NCI-H82 treated with DMSO at 0.1 percent for 48 hours (cell line): ENCODE results near the gene SH3D19.
A peak's percentile ranks its signal among the peaks of the same experiment; 100 is the strongest.
"Not testable (repeated sequence)": the region's sequence is repeated elsewhere in the genome, so short reads cannot be mapped to it uniquely, and the experiment has no call there.

ENCODE experiments used
- DNase-seq: peaks from one replicate; lab custom pipeline; 2025; ENCODE audit not compliant: unreplicated experiment; lab: John Stamatoyannopoulos, UW

SH3D19 gene

DNA sequence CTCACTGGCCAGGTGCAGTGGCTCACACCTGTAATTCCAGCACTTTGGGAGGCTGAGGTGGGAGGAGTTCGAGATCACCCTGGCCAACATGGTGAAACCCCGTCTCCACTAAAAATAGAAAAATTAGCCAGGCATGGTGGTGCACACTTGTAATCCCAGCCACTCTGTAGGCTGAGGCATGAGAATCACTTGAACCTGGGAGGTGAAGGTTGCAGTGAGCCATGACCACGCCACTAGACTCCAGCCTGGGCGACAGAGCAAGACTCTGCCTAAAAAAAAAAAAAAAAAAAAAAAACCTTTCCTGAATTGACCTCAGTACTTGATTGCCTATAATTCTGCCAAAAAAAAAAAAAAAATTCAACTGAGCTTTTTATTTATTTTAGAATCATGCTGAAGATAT lies 3.2 kb downstream of the SH3D19 start:
- not testable (repeated sequence) for DNase-seq

DNA sequence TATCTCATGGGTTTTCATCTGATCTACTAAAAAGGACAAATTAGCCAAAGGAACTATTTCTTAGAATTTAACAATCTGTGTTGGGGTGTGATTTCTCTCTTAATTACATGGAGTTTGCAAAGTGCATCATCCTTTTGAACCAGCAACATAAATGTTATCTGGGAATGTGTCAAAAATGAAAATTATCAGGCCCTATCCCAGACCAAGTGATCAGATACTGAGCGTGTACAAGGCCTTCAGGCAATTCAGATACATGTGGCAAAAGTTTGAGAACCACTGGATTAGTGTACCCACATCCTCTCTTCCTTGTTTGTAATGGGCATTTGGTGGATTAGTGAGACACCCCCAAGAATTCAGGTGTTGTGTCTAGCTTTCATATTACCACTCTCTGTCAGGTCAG lies 3.8 kb downstream of the SH3D19 start:
- DNase-seq: no peak

DNA sequence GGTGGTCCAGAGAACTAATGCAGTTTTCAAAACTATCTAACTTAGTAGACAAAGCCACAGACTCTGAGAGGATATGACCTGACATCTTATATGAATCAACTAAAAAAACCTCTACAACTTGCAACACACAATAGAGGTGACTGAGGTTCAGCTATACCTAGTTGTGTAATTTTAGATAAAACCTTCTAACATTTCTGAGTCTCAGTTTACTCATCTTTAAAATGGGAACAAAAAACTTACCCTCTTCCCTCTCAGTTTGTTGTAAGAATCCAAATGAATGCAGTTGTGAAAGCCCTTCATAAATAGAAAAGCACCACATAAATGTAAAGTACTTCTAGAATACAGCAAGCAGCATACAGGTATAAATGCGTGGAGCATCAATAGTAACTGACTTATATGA lies 5.9 kb downstream of the SH3D19 start:
- no peak for DNase-seq

DNA sequence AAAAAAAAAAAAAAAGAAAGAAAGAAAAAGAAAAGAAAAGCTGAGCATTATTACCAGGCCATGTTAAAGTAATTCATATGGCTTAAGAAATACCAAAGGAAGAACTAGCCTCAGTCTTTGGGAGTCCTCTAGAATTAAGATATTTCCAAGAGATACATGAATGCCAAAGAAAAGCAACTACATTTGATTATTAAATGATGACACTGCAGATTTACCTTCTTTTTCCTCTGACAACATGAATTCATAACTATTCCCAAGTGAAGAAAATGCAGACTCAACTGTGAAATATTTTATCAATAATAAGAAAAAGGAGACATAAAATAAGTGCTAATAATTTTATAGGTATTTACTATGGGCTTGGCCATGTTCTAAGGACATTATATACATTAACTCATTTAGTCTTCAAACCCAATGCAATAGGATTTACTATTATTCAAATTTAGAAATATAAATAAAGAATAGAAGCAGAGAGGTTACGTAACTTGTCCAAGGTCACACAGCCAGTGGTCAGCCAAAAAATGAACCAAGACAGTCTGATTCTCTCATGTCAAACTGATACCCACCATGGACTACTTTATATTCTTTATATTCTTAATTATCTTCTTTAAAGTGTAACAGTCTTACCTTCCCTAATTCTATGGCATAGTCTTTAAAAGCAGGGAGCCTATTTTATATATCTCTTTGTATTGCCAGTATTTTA lies 6.9 kb downstream of the SH3D19 start:
- no peak for DNase-seq

DNA sequence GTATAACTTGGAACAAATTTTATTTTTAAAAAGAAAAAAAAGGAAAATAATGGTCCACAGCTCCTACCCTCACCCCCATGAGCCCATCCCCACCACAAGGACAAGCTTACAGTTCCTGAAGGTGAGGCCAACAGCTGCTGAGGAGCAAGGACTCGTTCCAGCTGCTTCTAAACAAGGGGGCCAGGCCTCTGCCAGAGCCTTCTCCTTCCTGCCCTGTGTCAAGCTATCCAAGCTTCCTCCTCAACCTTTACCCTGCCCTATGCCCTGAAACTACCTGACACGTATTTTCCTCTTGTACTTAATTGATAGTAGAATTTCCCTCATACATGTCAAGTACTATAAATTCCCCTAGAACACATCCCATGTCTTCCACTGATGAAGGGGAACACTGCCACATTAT lies 8.8 kb downstream of the SH3D19 start:
- DNase-seq: peak; percentile 12

DNA sequence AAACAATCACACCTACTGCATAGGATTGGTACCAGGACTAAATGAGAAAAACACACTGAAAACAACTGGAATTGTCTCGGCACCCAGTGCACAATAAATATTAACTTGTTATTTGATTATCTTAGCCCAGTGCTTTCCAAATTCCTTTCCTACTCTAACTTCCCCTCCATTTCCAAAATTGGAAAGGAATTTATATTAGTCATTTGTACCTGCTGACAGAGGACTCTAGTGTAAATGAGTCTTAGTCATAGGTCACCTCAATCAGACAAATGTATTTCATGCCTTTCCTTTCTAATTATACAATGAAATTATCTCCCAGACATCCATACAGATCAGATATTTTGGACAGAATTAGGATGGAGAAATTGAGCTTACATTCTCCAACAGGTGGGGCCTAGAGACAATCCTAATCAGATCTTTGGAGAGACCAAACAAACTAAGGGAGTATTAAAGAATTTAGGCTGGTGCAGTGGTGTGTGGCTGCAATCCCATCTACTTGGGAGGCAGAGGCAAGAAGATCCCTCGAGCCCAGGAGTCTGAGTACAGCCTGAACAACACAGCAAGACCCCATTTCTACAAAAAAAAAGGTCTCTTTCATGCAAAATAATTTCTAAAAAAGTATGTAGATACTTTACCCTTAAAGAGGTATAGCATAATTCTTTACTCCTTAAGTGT lies 10.1 kb downstream of the SH3D19 start:
- DNase-seq: no peak

DNA sequence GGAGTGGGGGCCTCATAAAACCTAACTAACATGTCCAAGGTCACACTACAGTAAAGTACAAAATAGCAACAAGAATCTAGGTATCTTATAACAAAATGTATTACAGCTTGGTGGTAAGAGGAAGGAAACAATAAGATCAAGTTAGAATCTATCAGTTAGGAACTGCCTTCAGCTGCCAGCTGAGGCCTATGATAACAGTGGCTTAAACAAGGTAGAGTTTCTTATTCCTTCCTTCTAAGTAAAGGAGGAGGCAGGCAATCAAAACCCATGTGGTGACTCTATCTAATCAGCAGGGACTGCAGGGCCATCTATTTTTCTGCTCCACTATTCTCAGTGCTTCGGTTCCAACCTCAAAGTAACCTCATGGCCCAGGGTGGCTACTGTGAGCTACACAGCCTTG lies 10.9 kb downstream of the SH3D19 start:
- DNase-seq: no peak

DNA sequence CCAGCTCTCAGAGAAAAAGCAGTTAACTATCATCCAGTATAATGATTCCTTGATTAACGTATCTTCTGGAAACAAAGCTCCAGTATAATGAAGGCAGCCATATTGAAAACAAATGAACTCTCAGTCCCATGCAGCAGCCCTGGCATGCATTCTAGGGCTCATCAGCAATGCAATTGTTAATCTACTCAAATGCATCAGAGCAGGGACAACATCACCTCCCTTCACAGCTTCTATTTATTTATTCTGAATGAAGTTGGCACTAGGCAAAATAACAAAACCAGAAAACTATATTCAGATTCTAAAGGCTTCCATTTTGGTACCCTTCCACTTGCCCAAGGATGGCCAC lies 11.4 kb downstream of the SH3D19 start:
- DNase-seq: no peak

DNA sequence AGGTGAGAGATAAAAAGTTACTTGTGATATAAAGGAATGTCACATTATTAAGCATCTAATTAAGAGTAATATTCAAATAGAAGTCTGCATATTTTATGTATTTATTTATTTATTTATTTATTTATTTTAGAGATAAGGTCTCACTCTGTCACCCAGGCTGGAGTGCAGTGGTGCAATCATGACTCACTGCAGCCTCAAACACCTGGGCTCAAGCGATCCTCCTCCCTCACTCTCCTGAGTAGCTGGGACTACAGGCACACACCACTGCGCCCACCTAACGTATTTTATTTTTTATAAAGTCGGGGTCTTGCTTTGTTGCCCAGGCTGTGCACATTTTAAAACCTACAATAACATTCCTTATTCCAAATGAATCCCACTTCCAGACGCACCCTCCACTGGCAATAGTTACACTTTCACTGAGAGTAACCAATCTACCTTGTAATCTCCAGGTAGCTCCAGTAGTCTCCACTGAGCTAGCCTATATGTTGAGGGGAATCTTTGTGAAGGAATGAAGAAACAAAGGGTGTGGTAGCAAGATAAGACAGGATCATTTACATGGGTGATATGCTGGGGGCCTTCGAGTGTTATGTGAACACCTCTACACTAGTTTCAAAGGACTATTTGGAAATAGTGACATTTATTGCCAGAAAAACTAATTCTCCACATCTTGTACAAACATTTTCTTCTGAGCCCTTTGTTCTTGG lies 11.9 kb downstream of the SH3D19 start:
- DNase-seq: no peak

DNA sequence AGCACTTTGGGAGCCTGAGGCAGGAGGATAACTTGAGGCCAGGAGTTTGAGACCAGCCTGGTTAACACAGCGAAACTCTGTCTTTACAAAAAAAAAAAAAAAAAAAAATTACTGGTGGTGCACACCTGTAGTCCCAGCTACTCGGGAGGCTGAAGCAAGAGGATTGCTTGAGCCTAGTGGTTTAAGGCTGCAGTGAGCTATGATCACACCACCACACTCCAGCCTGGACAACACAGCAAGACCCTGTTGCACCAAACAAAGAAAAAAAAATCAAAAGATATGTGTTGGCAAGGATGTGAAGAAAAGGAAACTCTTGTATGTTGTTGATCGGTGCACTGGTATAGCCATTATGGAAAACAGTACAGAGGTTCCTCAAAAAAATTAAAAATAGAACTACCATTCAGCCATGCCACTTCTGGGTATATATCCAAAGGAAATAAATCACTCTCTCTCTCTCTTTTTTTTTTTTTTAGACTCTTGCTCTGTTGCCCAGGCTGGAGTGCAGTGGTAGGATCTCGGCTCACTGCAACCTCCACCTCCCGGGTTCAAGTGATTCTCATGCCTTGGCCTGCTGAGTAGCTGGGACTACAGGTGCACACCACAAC lies 15.2 kb downstream of the SH3D19 start:
- no peak for DNase-seq

DNA sequence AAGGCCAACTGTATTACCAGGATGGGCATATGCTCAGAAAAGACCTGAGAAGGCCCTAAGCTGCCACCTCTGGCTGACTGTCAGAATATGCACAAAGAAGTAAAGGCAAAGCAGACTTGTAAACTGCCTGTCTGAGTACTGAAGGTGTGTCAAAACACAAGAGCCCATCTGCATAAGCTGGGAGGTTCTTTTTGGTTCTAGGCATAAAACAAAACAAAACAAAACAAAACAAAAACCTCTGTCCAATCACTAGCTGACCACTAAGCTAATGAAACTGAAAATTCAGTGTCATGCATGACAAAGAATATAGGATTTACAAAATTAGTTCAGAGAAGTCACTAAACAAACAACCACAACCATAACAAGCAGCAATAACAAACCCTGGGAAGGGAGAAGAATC lies 20.6 kb downstream of the SH3D19 start:
- no peak for DNase-seq

DNA sequence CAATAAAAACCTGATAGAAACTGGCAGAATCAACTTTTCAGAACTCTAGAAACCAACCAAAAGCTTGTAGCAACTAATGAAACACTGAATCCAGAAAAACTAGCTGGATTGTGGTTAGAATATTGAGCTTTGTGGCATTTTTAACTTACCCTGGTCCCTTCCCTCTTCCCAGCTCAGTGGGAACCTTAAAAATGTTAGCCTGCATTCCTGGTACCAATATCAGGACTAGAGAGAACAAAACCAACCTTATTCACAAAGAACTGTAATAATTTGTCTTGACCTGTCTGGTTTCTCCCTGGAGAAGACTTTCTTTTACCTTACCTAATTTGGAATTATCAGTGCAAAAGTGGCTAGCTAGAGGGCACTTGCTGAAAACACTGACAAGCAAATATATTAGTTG lies 21.2 kb downstream of the SH3D19 start:
- DNase-seq: no peak

DNA sequence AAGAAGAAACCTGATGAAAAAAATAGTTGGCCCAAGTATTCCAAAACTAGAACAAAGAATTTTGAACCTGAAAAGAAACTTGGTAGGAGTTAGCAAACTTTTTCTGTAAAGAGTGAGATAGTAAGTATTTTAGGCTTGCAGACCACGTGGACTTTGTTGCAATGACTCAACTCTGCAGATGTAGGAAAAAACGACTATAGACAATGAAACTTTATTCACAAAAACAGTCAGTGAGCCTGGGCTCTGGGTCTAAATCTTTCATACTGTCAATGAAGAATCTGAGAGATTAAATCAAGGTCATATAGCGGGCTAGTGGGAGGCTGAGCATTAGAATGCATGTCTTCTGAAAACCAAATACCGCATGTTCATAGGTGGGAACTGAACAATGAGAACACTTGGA lies 23.0 kb downstream of the SH3D19 start:
- no peak for DNase-seq

DNA sequence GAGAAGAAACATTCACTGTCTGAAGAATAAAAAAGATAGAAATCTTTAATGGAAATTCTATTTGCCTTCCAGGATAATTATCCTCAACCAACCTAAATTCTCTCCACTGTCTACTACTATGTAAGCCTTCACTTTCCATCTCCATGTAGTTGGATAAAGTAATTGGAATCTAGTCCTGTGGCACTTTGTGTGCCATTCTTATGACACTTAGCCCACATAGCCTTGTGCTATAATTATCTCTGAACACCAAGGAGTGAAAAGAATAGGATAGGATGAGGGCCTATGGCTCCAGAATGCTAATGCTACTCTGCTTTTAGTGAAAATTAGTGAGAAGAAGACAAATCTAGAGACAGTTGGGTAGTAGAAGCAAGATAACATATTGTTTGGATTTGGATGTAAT lies 28.2 kb downstream of the SH3D19 start:
- no peak for DNase-seq

DNA sequence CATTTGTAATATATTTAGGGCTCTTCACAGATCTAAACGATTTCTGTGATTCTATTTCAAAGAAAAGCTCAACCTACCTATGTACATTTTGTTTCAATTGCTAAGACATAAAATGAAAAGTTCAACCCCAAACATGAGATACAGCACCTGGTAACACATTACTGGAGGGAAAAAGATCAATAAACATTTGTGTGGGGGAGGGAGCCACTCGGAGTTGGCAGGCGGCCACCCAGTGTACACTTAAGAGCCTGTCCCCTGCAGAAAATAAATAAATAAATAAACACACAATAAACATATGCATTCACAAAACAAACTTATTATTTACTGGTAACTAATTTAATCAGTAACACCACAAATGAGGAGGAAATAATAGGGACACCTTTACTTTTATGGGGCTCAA lies 29.2 kb downstream of the SH3D19 start:
- DNase-seq: no peak

DNA sequence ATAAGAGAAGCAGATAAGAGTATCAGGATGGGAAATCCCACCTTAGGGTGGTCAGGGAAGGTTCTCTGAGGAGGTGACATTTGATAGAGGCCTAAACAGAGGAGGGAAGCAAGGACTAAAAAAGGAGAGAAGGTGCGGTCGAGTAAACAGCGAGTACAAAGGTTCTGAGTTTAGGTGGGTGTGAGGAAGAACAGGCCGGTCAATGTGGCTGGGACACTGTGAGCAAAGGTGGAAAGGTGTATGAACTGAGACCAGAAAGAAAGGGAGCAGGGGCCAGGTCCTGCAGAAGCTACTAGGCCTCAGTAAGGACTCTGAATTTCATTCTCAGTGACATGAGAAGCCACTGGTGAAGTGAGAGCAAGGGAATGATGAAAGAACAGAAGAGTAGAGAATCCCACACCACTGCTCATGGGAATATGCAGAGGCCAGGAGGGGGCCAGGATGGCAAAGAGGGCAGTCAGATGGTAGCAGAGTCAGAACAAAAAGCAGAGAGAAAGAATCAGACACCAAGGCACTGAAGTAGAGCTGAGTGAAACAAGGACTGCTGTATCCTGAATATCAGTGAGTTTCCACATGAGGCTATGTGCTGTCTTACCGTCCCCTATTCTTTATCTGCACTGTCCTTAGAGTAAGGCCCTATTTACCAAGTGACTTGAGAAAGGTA lies 30.4 kb downstream of the SH3D19 start:
- DNase-seq: no peak

DNA sequence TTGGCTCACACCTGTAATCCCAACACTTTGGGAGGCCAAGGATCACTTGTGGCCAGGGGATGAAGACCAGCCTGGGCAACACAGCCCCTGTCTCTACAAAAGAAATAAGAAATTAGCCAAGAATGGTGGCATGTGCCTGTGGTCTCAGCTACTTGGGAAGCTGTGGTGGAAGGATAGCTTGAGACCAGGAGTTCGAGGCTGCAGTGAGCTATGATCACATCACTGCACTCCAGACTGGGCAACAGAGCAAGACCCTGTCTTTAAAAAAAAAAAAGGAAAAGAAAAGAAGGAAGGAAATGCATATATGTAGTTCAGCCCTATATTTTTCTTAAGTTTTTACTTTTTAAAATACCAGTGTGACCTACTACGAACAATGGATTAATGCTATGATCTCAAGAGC lies 33.4 kb downstream of the SH3D19 start:
- DNase-seq: no peak

DNA sequence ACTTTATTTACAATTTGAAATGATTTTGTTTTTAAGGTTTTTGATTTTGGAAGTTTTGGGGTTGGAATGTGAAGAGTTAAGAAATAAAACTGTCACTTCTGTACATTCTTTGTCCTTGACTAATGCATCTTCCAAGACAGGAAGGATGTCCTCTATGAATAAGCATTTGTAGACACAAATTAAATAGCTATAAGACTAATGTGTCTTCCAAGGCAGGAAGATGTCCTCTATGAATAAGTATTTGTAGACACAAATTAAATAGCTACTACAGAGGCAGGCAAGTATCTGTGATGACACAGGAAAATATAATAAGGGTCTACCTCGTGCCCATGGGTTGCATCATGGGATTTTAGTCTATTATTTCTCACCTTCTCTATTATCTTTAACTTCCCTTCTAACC lies 33.9 kb downstream of the SH3D19 start:
- DNase-seq: no peak

DNA sequence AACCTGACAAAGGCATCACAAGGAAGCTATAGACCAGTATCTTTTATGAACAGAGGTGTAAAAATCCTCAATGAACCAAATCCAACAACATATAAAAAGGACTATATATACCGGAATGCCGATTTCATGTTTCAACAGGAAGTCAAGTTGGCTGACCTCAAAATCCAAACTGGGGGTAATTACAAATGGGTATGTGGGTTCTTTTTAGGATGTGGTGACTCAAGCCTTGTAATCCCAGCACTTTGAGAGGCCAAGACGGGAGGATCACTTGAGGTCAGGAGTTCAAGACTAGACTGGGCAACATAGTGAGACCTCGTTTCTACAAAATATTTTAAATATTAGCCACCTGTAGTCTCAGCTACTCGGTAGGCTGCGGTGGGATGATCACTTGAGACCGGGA lies 38.0 kb downstream of the SH3D19 start:
- DNase-seq: no peak

DNA sequence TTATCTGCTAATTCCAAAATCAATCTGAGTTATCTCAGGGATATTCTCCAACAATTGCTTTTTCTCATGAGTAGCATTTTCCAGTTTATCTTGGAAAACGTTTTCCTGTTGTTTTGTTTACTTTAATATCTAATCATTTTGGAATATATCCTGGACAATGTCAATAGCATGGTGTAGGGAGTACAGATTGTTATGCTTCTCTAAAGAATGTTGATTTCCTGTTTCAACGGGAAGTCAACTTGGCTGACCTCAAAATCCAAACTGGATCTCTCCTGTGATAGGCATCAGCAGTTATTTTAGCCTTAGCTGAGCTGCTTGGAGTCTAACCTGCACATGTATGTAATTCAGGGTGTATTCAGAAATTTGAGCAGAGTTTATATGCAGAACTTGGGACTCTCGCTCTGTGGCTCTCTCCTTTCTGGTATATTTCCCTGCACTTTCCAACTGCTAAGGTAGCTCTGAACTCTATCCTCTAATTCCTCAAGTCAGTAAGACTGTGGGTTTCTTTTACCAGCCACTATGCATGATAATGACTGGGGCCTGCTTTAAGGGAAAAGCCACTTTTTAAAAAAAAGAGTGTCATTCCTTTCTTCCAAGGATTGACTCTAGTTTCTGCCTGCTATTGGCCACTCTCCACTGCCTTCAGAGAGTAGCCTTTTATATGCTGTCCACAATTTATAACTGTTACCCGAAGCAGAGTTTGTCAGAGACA lies 40.7 kb downstream of the SH3D19 start:
- no peak for DNase-seq
